GM18868 (cell line): ENCODE measurements around the gene KCTD17.
"Not testable (repeated sequence)": the region's sequence is repeated elsewhere in the genome, so short reads cannot be mapped to it uniquely, and the experiment has no call there.

Experiments
- ATAC-seq: cut with Tn5 transposase; IDR thresholded peaks from one replicate; pipeline ENCODE4 v1.9.1; 2021; ENCODE audit warnings: mild to moderate bottlenecking, moderate library complexity; ENCODE audit not compliant: unreplicated experiment

KCTD17 gene

GRCh38 chr22:37059876-37060449 is 8.4 kb downstream of the KCTD17 start:
- no peak for ATAC-seq

- no peak for ATAC-seq
Observed at GRCh38 chr22:37060801-37061610, 9.5 kb downstream of the KCTD17 start.

- ATAC-seq, result no peak
Observed at GRCh38 chr22:37061611-37062375, 10.3 kb downstream of the KCTD17 start.

DNA sequence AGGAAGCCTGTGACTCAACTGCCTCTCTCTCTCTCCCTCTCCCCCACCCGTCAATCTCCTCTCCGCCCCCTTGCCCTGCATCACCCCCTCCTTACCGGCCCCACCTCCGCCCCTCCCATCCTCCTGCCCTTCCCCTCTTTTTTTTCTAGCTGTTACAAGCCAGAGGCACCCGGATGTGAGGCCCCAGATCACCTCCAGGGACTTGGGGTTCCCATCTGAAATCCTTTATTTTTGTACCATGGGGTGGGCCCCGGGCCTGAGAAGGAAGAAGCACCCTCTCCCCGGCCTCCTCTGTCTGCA is 10.8 kb downstream of the KCTD17 start:
- no peak for ATAC-seq

- no peak for ATAC-seq
Observed at GRCh38 chr22:37062702-37063381, 11.3 kb downstream of the KCTD17 start.

GRCh38 chr22:37063431-37064420 is 12.2 kb downstream of the KCTD17 start:
- ATAC-seq, result no peak

- ATAC-seq, result no peak
Observed at GRCh38 chr22:37064553-37064952, 13.0 kb downstream of the KCTD17 start.

GRCh38 chr22:37065180-37065579 is 13.6 kb downstream of the KCTD17 start:
- ATAC-seq, result no peak

DNA sequence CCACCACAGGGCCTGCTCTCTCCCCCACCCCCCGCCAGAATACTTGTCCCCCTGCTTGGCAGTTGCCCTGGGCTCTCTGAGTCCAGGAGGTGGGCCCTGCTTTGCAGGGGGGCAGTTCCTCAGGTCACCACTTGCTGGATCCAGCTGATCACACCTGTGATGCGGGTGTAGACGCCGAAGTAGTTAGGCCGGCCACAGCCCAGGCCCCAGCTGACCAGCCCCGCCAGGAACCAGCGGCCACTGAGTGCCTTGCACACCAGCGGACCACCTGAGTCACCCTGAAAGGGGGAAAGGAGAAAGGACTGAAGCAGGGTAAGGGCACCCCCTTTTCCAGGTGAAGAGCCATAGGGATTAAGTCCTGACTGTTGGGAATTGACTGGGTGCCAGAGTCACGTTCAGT is 14.4 kb downstream of the KCTD17 start:
- ATAC-seq, result no peak

DNA sequence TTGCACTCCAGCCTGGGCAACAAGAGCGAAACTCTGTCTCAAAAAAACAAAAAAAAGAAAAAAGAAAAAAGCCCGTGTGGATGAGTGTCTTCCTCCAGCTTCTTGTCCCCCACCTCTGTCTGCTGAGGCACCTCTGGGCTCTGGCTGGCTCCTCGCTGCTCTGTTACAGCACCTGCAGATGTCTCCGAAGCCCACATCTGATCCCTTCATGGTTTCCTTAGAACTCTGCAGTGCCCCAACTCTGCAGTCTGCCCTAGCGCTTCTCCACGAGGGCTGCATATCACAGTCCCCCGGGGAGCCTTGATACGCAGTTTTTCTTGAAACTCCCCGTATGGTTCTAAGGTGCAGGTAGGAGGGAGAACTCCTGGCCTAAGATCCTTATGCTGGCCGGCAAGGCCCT is 15.9 kb downstream of the KCTD17 start:
- no peak for ATAC-seq

DNA sequence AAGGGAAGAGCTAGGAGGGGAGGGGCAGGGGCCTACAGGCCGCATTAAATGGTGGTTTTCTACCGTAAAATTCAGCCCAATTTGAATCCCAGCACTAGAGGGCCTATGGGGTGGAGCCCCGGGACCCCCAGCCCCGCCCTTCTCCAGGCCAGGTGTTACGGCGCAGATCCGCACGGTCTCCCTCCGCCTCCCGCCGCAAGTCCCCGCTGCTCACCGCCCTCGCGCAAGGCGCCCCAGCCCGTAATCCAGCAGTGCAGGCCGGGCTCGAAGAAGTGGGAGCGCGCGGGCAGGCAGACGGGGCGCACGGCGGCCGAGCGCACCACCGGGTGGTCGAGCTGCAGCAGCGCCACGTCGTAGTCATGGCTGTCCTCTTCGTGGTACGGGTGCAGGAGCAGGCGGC is 17.3 kb downstream of the KCTD17 start:
- no peak for ATAC-seq

DNA sequence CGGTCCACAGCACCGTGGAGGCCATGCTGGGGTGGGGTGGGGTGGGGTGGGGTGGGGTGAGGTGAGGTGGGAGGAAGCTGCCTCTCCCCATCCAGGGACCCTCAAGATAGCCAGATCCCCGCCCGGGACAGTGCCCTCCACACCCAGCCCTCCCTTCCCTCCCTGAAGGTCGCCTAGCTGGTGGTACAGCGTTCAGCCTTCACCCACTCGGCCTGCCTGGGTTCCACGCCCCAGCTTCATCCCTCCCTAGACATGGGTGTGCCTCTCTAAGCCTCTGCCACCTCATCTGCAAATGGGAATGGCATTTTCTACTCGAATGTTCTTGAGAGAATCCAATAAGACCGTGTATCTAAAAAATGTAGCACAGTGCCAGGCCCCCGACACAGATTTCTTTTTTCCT is 17.8 kb downstream of the KCTD17 start:
- no peak for ATAC-seq

DNA sequence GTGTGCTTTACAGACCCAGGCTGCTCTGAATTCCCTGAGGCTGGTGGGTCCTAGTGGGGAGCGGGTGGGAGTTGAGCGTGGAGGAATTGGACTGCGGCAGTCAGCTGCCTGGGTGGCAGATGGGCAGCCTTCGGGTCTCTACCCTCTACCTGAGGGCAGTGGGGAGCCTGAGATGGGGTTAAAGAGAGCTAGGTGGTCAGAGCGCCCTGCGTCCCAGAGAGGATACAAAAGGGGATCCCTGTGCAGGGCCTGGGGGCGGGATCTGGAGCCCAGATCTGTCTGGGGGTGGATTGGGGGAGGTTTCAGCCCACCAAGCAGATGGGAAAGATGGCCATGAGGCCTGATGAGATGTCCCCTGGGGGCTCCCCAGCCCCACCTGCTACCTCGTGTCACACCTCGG is 18.2 kb downstream of the KCTD17 start:
- no peak for ATAC-seq

DNA sequence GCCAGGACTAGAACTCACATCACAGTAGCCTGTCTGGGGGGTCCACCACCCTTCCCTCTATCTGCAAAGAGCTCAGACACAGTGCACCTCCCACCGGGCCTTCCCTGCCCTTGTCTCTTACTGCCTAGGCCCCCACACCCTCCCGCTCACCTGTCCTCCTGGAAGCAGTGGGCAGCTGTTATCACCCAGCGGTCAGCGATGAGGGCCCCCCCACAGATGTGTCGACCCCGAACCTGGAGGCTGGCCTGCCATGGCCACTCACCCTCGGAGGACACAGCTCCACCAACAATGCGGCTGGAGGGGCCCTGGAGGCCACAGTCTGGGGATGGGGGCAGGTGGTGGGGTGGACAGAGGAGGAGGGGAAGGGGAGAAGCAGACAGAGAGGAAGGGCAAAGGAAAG is 18.8 kb downstream of the KCTD17 start:
- no peak for ATAC-seq

DNA sequence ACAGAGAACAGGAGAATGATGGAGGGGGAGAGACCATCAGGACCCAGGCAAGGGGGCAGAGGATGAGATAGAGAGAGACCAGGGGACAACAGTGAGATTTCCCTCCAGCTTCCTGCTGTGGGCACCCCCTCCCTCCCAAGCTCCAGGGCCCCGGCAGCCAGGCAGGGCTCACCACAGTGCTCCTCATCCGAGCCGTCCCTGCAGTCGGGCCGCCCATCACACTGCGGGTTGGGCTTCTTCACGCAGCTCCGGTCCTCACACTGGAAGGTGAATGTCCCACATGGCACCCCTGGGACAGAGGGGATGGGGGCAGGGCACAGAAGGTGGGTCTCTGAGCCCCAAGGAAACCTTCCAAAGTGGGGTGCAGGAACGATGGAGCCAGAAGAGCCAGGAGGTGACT is 19.2 kb downstream of the KCTD17 start:
- no peak for ATAC-seq

- ATAC-seq, result not testable (repeated sequence)
Observed at GRCh38 chr22:37071850-37072592, 20.5 kb downstream of the KCTD17 start.

- no peak for ATAC-seq
Observed at GRCh38 chr22:37072673-37073072, 21.1 kb downstream of the KCTD17 start.

DNA sequence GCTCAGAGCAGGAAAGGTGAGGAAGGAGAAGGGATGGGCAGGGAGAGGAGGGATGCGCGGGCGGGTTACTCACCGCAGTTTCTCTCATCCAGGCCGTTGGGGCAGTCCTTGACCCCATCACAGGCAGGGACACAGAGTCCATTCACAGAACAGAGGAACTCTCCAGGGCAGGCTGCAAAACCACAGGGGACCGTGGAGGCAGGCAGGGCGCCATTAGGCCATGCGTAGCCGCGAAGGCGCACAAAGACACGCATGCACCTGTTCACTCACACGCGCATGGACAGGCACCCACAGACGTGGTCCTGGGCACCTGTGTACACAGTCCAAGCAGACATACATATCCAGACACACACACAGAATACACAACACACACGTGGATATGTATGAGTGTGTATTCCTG is 23.0 kb downstream of the KCTD17 start:
- no peak for ATAC-seq

- ATAC-seq, result no peak
Observed at GRCh38 chr22:37075046-37075445, 23.5 kb downstream of the KCTD17 start.
